Mesenteric fat pad (tissue), 1 donor: ENCODE measurements around the gene THSD1. TPM values are rescaled to one million over a fixed set of nuclear protein-coding genes. Genes with fewer than 3 reads are reported as not detected.
"Not testable (repeated sequence)": the region's sequence is repeated elsewhere in the genome, so short reads cannot be mapped to it uniquely, and the experiment has no call there.

ENCODE experiments used
- DNase-seq: peaks from one replicate; pipeline ENCODE4 v3.0.0-alpha.2; 2020; ENCODE audit warnings: low spot score
- total RNA-seq: library from RNA; stranded (reverse); fragmentation: NEBNext Ultra II Directional; extraction: Animal tissue kit (Norgen Biotek cat#: 25700); gene quantifications from one replicate; pipeline ENCODE4 v1.2.1, GENCODE V29; 2021
- donor health status: DM: yes; HTN: yes; CAD: no.

The THSD1 gene
- total RNA-seq, 1 donor from 2014 or later = 6.7 TPM

DNA sequence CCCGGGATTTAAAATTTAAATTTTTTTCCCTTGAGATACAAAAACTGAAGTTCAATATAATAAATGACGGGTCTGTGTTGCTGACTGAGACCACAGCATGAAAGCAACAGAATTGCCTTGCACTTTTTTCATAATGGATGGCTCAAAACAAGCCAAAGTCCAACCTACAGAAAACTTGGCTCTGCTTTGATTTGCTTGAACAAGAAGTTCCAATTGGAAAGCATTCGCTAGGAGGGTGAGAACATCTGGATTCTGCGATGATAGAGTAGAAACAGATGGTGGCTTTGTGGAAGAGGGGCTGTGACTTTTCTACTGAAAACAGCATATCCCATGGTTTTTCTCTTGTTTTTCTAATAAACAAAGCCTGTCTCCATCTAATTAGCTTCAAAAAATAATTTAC lies 46.4 kb downstream of the THSD1 start:
- no peak for DNase-seq

DNA sequence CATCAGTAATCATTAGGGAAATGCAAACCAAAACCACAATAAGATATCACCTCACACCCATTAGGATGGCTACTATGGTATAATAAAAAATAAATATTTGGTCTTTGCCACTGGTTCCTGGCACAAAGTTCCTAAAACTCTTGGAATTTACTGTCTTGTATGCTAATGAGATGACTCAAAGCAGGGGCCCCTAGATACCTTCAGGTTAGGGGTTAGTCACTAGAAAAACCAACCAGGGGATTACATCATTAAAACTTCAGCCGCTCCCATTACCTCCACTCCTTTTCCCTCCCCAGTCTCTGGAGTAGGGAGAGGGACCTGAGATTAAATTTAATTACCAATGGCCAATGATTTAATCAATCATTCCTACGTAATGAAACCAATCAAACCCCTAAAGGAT lies 49.6 kb downstream of the THSD1 start:
- no peak for DNase-seq

GRCh38 chr13:52353193-52353592 lies 52.8 kb downstream of the THSD1 start:
- DNase-seq = no peak

- no peak for DNase-seq
These were observed 56.8 kb downstream of the THSD1 start for GRCh38 chr13:52348983-52349780.

- DNase-seq = no peak
These were observed 57.9 kb downstream of the THSD1 start for GRCh38 chr13:52348071-52348470.

DNA sequence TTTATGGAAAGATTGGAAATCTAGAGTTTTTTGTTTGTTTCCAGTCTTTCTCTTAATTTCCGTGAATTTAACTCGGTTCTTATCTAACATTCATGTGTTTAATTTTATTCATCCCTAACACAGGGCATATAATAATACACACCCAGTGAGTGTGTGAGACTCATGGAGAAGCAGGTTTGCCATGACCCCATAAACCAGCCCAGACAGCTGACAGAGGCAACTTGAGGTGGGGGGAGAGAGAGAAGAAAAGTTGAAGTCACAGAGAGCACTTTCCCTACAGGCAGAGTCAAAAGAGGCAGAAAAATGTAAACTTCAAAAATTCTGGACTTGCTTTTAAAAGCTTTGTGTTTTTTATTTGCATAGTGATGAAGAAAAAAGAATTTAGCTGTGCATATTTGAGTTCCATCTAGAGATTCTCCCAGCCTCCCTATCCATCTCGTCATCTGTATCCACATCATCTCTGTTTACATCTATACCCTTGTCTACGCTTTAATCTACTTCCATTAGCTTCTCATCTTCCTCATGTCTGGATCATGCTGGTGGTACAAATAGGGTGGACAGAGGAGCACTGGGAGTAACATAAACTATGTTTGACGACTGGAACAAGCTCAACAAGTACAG lies 60.2 kb downstream of the THSD1 start:
- no peak for DNase-seq

- no peak for DNase-seq
These were observed 60.9 kb downstream of the THSD1 start for GRCh38 chr13:52345048-52345447.

DNA sequence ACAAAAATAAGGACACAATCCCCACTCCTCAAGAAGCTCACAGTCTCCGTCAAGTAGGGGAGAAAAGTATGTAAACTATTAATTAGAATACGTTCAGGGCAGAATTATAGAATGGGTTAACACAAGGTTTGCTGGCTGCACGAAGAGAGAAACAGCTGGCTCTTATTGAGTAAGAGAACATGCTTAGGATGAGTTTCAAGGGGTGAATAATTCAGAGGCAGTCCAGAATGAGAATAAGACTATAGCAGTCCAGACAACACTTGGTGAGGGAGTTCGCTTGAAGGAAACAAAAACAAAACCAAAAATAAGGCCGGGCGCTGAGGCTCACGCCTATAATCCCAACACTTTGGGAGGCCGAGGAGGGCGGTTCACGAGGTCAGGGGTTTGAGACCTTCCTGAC lies 61.9 kb downstream of the THSD1 start:
- DNase-seq = no peak

DNA sequence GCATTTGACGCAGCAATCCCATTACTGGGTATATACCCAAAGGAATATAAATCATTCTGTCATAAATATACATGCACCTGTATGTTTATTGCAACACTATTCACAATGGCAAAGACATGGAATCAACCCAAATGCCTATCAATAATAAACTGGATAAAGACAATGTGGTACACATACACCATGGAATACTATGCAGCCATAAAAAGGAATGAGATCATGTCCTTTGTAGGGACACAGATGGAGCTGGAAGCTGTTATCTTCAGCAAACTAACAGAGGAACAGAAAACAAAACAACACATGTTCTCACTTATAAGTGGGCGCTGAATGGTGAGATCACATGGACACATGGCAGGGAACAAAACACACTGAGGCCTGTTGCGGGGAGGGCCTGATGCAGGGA lies 63.8 kb downstream of the THSD1 start:
- DNase-seq = not testable (repeated sequence)

DNA sequence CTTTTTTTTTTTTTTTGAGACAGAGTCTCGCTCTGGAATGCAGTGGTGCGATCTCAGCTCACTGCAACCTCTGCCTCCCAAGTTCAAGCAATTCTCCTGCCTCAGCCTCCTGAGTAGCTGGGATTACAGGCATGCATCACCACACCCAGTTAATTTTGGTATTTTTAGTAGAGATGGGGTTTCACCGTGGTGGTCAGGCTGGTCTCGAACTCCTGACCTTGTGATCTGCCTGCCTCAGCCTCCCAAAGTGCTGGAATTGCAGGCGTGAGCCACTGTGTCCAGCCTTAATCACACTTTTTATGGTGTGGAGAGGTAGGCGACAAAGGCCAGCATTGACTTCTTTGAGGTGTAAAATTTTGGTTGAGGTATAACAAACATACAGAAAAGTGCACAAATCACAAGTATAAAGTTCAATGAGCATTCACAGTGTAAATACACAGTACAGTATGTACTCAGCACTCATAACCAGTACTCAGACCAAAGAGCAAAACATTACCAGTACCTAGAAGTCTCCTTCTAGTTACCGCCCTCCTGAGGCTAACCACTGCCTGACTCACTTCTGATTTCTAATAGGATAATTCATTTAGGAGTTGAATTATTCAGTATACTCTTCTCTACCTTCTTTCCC lies 68.0 kb downstream of the THSD1 start:
- DNase-seq = not testable (repeated sequence)

DNA sequence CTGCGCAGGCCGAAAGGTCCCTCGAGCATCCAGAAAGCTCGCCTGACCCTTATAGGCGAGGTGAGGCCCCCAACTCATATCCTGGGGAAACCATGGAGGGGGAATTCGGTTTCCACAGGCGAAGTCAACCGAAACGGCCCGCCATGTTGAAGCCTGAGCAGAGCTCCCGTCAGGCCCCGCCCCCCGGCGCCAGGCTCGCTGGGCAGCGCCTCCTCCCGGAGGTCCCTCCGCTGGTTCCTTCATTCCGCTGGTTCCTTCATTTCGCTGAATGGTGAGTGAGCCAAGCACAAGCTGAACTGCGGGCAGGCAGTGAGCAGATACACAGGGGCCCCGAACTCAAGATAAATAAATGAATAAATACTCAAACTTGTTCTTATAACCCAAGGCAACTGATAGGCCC lies 71.9 kb downstream of the THSD1 start:
- not testable (repeated sequence) for DNase-seq

DNA sequence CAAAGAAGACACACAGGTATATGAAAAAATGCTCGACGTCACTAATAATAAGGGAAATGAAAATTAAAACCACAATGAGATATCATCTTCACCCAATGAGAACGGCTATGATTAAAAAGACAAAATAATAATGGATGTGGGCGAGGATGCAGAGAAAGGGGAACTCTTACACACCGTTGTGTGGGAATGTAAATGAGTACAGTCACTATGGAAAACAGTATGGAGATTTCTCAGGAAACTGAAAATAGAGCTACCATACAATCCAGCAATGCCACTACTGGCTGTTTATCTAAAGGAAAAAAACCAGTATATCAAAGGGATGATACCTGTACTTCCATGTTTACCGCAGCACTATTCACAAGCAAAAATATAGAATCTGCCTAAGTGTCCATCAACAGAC lies 74.1 kb downstream of the THSD1 start:
- DNase-seq = not testable (repeated sequence)

Other genes with a start within 250 kb of the THSD1 start
- 11.4 TPM for gene NEK3, start 246.6 kb downstream of the THSD1 start, total RNA-seq
- 34.7 TPM for gene VPS36, start 44.5 kb upstream of the THSD1 start, total RNA-seq
- 8.3 TPM for gene CKAP2, start 49.3 kb upstream of the THSD1 start, total RNA-seq
- 2.3 TPM for gene HNRNPA1L2, start 236.3 kb upstream of the THSD1 start, total RNA-seq
- 43.8 TPM for gene SUGT1, start 246.7 kb upstream of the THSD1 start, total RNA-seq